NCI-H2196 (cell line): ENCODE data around the gene TBX1.

ENCODE experiments used
- DNase-seq: peaks from one replicate; lab custom pipeline; 2025; ENCODE audit not compliant: unreplicated experiment; lab: John Stamatoyannopoulos, UW

The TBX1 gene

DNA sequence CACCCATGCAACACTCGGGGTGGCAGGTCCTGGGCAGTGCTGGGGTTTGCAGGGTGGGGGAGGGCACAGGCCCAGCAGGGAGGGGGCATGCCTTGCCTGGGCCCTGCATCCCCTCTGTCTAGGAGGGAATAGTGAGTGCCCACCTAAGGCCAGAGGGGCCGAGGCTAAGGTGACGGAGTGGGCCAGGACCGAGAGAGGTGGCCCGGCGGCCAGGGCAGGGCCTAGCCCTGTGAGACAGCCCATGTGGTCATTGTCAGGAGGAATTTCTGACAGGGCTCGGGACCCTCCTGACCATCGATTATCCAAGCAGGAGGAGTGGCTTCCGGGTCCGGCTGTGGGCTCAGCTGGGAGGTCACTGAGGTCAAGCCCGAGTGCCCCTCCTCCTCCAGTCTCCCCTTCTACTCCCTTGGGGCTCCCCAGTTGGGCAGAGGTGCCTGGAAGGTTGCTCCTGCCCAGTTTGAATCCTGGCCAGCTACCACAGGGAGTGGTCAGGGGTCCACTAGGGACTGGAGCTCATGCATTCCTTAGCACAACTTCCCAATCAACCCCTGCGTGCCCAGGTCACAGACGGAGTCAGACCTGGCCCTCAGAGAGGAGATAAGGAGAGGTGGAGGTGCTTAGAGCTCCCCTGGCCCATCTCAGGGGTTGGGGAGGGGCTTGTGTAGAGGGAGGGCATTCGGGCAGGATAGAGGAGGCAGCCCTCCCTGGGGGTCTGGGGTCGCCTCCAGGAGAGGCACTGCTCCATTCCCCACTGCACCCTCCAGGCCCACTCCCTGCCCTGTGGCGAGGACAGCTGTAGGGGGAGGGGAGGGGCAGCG is 22.5 kb upstream of the TBX1 start:
- no peak for DNase-seq

DNA sequence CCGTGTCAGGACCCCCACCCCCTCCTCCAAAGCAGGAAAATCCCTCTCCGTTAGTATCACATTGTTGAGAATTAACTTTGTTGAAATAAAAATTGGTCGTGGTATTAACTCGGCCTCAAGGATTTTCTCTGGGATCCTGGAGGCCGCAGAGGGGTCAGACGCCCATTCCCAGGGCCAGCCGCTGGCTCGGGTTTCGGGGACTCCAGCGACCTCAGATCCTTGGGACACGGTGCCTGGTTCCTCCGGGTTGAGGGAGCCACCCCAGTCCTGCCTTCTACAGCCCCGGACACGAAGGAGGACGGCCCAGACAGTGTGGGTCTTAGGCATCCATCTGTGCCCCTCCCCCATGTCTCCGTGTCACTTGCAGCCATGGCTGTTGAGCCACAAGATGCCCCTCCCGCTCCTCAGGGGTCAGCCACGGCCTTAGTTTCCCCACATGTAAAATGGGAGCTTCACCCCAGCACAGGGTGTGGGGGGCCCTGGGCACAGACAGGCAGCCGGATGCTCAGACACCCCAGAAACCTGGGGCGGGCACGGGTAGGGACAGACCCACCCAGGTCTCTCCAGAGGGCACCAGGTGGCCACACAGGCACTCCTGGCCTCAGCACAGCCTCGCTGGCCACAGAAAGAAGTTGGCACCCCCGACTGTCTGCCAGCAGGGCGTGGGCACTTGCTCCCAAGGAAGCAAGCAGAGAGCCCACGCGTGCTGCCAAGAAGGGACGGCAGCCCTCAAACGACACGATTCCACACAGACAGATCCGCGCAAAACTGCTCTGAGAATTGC is 21.7 kb upstream of the TBX1 start:
- DNase-seq = no peak

DNA sequence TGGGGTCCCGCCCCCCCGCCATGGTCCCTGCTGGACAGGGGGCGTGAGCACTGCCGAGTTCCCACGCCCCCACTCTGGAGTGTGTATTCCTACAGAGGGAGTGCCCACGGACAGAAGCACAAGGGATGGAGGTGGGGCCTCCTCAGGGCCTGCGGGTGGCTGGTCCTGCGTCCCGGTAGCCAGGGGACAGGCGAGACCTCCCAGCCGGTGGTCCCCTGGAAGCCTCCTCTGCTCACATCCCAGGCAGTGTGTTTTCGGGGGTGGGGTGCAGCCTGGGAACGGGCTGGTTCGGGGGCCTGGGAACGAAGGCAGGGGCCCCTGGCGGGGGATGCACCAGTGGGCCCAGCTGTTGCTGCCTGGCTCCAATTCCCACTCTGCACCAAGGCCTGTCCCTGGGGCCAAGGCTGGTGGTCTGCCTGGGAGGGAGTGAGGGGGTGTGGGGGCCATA is 21.1 kb upstream of the TBX1 start:
- DNase-seq = no peak

DNA sequence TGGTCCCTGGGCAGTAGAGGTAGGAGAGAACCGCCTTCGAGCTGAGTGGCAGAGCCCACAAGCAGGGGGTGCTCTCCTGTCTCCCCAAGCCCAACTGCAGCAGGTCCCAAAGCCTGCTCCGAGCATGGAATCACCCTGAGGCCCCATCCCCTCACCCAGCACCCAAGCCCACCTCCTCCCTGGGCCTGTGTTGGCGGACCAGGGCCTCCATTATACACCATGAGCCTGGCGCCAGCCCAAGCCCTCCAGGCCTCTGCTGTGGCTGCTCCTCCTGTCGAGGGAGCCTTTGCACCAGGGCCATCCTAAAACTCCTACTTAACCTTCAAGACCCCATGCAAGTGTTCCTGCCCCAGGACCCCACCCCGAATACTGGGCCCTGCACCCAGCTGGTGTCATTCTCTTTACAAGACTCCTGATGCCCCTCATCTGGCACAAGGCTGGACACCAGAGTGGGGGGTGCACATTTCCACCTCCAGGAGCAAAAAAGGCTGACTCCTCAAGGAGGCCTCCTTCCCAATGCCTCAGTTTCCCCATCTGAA is 20.6 kb upstream of the TBX1 start:
- no peak for DNase-seq

DNA sequence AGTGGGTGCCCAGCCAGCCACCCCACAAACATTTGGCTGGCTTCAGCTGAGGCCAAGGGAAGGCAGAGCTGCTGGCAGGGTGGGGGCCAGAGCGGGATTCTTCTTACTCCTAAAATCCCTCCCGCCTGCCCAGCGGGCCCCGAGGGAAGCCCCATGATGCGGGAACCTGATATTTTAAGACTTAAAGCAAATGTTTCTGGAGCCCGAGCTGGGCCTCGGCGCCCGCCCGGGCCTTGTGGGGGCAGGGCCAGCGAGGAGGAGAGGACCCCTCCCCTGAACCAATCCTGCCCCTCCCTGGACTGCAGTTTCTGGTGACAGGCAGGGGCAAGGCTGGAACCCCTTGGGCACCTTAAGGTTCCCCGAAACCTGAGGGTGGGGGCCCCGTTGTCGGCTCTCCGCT is 20.0 kb upstream of the TBX1 start:
- no peak for DNase-seq

DNA sequence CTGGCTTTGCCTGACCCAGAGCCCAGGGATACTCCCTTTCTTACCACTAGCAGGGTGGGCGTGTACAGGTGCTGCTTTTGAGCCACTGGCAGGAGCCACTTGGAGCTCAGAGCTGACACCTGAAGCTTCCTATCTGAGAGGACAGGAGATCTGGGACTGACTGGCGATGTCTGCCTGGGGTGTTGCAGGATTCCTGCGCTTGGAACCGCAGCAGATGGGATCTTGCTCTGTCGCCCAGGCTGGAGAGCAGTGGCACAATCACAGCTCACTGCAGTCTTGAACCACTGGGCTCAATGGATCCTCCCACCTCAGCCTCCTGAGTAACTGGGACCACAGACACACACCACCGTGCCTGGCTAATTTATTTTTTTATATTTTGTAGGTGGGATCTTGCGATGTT is 19.5 kb upstream of the TBX1 start:
- no peak for DNase-seq

DNA sequence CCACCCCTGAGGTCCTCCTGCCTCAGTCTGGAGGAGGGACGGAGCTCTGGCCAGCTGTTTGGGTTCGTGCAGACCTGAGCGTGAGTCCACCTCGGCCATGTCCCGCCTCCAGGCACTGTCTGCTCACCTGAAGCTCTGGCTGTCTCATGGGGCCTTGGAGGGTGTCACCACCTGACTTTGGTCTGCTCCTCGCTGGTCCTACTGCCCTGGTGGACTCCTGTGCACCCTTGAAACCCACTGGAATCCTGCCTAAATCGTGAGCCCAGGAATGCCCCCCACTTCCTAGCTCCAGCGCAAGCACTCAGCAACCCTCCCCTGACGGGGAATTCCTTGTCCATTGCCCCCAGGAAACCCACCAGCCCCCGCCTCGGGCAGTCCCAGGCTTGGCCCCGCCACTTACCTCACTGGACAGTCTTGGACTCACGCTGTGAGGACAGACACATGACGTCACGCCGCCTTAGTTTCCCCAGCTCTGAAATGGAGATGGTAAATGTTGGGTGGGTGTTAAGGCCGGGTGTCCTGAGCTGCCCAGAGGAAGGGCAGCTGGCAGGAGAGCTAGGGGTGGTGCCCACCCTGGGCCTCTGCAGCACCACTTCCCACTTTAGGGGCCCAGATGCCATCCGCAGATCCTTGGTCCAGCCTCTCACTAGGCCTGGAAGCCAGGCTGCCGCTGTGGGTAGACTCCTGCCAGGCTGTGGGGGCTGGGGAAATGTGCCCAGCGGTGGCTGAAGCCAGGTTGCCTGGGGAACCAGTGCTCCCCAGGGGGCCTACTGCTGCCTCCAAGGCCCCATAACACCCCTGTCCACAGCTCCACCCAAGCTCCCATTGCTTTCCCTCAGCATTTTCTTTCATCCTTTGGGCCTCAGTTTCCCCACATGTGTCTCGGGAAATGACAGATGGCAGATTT is 18.2 kb upstream of the TBX1 start:
- no peak for DNase-seq

DNA sequence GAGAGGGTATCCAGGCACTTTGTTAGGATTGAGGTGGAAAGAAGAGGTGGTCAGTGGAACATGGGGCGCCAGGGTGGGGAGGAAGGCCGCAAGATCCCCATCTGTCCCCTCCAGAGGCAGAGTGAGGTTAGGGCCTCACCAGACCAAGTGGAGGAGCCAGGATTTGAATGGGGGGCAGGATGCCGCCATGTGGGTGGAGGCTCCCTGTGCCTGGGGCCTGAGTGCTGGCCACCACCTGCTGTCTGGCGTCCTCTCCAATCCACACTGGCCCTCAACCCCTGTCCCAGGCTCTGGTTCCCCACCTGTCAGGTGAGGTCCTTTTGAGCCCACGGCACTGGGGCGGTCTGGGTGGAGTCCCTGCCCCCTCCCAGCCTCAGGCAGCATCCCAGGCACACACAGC is 17.5 kb upstream of the TBX1 start:
- no peak for DNase-seq

DNA sequence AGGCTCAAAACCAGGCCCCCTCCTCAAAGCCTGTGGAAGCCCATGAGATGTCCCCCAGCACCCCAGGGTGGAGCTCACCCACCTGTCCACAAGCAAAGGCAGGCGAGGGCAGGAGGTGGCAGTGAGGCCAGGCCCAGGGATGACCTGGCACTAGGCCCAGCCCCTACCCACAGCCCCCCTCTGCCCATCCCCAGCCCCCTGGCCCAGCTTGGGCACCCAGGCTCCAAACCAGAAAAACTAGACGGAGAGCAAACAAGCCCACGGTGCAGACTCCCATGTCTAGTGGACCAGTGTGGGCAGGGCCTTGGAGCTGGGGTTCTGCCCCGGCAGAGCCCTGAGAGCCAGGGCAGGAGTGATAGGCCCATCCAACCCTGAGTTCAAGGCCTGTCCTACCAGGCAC is 16.9 kb upstream of the TBX1 start:
- DNase-seq = no peak

DNA sequence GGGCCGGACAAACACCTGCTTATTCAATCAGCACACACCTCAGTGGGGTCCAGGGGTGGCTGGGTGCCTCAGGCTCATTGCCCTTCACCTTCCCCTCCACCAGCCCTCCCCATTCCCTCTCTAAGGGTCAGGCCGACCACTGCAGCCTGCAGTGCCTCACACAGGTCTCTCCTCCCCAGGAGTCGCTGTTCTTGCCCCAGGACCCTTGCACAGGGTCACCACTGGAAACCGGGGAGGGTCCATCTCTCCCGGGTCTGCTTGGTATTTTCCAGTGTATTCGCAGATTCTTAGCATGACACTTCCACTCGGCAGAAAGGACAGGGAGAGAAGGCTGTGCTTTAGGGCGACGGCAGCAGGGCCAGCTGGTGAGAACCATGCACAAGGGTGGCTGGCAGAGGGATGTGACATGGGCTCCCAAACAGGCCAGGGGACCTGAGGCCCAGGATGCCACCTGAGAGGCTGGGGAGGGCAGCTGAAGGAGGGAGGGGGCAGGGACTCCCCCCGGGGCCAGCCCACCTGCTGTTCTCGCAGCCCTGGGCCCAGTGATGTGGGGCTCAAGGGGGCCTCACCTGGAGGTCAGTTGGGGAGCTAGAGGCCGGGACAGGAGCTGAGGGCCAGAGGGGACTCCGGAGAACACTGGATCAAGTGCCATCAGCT is 16.1 kb upstream of the TBX1 start:
- no peak for DNase-seq

DNA sequence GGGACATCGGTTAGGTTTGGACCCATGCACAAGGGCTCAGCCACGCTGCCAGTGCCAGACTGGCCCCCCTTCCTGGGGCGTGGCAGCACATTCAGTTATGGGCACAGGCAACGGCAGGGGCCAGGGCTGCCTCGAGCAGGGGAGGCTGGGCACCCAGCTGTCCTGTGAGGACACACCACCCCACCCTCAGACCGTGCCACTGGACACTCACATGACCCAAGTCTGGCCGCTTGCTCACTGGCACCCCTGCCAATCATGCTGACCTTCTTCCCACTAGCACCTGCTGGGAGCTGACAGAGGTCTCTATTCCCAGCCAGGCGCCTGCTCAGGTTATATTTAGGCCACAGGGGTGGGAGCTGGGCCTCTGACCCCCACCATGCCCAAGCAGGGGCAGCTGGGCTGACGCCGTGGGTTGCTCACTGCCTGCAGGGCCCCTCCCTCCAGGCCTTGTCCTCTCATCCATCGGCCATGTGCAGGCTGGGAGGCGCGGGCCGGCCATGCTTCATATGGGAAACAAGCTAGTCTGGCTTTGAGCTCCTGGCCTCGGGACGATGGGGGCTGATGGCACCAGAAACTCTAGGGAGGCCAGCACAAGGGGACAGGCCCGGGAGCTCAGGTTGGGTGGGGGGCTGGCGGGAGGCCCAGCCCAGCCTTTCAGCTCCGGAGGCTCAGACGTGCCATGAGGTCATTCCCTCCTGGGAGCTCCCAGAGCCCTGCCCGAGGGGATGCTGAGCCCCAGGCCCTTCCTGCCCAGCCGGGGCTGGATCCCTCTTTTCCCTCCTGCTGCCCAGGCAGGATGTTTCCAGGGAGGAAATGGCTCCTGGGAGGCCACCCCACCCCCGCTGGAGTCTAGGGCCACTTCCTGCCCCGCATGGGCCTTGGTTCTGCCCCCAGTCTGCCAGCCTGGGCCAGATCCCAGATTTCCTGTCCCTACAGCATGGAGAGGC is 15.2 kb upstream of the TBX1 start:
- DNase-seq = no peak

DNA sequence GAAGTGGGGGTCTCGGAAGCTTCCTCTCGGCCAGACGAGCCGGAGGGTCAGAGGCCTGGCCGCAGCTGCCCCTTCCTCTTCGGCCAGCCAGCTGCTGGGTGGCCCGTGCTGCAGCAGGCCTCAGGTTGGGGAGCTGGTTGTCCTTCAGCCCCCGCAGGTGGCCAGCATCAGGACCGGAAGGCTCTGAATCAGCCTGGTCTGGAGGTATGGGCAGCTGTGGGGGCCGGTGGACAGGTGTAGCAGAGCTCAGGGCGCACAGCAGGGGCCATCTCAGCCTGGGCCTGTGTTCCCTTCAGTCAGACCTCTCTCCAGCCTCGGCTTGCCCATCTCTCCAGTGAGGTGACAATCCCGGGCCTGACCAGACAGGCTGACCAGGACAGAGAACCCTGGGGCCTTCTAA is 13.9 kb upstream of the TBX1 start:
- DNase-seq = no peak

DNA sequence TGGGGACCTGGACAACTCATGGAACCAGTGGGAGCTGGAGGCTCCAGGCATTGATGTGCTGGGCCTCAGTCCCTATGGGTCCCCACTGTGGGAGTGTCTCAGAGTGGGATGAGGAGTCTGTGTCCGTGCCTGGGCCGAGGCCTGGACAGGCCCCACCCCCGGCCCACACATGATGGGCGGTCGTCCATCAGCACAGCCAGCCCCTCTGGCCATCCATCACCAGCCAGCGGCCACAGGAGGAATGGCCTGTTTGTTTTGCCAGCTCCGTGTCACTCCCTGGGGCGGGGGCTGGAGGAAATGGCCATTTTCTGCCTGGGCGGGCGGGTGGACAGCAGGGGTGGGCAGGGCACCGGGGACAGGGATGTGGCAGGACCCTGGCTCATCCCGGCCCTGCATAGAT is 13.0 kb upstream of the TBX1 start:
- DNase-seq = no peak

DNA sequence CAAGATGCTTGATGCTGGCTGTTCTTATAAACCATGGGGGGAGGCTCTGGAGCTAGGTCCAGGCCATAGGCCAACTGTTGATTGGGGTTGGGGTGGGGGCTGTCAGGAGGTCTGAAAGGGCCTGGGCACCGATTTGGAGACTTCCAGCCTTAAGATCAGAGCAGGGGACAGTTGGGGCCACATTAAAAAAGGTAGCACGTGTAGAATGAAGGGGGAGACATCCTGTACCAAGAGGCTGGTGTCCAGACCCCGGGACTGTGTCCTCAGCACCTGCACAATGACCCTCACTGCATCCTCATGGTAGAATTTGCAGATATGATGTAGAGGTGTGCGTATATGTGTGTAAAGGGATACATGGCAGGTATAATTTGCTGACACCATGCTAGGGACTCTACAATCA is 12.4 kb upstream of the TBX1 start:
- DNase-seq = no peak

DNA sequence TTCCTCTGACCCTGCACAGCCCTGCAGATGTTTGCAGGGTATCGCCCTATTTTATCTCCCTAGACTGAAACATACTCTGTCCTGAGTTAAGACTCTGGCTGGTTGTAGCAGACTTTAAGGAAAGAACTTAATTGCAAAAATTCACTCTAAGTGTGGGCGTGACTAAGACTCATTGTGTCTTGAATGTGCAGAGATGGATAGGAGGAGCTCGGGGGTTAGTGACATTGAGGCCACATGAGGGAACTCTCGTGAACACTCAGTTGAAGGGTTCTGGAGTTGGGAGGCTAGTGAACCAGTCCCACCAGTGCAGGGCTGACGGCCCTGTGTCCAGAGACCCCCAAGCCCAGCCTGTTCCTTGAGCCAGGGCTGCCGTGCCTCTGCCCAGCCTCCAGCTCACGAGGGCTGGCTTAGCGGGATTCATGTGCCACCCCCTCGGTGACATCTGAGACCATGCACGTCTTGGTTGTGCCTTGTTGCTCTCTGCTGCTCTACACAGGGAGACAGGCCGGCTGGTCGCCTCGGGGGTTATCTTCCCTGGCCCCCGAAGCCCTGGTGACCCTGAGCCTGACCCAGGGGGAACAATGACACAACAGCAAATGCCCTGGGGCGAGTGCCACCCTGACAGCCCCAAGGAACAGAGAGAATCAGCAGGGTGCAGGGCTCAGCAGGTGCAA is 11.4 kb upstream of the TBX1 start:
- DNase-seq = no peak

DNA sequence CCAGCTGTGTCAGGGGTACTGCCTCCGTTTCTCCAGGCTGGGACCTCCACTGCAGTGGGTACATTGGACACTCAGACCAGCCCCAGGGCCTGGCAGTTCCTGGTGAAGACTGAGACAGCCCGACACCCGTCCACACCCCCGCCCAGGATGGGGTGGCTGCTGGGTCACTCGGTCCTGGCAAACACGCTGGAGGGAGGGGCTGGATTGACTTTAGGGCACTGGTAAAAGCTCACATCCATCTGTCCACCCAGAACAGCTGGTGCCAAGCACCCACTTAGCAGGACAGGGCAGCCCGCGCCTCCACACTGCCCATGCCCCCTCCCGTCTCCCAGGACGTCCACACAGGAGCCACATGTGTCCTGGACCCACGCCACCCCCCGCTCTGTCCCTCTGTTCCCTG is 10.7 kb upstream of the TBX1 start:
- DNase-seq = no peak

DNA sequence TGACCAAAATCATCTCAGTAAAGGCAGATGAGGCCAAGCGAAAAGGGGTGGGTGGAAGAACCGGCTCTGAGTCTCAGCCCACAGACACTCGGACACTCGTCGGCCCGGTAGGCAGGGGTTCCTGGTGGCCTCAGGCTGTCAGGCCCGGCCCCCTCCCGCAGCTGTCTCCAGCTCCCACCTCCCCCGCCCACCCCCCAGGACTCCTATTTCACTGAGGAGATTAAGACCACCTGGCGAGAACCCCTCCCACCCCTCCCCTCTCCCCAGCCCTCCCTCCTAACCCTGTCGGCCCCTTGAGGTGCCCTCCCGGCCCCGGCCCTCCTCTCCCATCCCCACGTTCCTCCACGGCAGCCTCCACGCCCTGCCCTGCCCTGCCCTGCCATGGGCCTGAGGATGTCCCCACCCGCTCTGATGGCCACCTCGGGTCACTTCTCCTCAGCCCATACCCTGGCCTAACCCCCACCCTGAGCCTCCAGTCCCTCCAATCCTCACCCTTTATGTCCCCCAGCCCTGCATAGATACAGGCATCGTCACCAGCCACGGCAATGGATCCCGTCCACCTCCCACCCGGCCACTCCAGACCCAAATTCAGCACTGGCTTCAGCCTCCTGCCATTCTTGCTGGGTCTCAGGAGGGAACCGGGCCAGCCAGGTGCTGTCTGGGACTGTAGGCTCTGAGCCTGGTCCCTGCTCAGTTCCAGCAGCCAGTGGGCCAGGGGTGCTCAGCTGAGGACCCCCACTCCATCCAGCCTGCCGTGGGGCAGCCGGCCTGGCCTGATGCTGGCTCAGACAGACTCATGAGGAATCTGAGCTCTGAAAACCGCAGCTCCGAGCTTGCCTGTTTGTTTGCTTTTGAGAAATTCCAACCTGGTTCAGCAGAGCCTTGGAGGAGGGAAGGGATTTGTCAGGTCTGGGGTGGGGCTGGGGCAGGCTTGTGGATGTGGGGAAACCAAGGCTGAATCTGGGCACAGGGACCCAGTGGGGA is 9.8 kb upstream of the TBX1 start:
- DNase-seq = no peak
